Stimulated activated CD8-positive, alpha-beta memory T cell treated with anti-CD3 and anti-CD28 coated beads, Interleukin-7, amount 100 ng/mL, for 24 hours (primary cell): Measurements from ENCODE around the gene IRS2.
"Not testable (repeated sequence)": the region's sequence is repeated elsewhere in the genome, so short reads cannot be mapped to it uniquely, and the experiment has no call there.

Source experiments
- DNase-seq: peaks from one replicate; pipeline ENCODE4 v3.0.0-alpha.2; 2020; ENCODE audit warnings: low read depth

IRS2 gene

GRCh38 chr13:109755551-109755950 lies 30.8 kb downstream of the IRS2 start:
- no peak for DNase-seq

GRCh38 chr13:109751477-109751876 lies 34.9 kb downstream of the IRS2 start:
- no peak for DNase-seq

GRCh38 chr13:109750221-109750775 lies 36.1 kb downstream of the IRS2 start:
- no peak for DNase-seq

GRCh38 chr13:109749365-109749764 lies 37.0 kb downstream of the IRS2 start:
- DNase-seq, result no peak

GRCh38 chr13:109748677-109749076 lies 37.7 kb downstream of the IRS2 start:
- DNase-seq, result no peak

- no peak for DNase-seq
Observed at GRCh38 chr13:109747524-109747923, 38.9 kb downstream of the IRS2 start.

- no peak for DNase-seq
Observed at GRCh38 chr13:109746364-109746763, 40.0 kb downstream of the IRS2 start.

- no peak for DNase-seq
Observed at GRCh38 chr13:109745702-109746101, 40.7 kb downstream of the IRS2 start.

- DNase-seq, result no peak
Observed at GRCh38 chr13:109745060-109745459, 41.3 kb downstream of the IRS2 start.

- DNase-seq, result no peak
Observed at GRCh38 chr13:109744512-109745051, 41.8 kb downstream of the IRS2 start.

- no peak for DNase-seq
Observed at GRCh38 chr13:109743706-109744453, 42.5 kb downstream of the IRS2 start.

- no peak for DNase-seq
Observed at GRCh38 chr13:109741966-109742365, 44.4 kb downstream of the IRS2 start.

GRCh38 chr13:109740721-109741120 lies 45.7 kb downstream of the IRS2 start:
- no peak for DNase-seq

GRCh38 chr13:109740121-109740520 lies 46.3 kb downstream of the IRS2 start:
- no peak for DNase-seq

- DNase-seq, result no peak
Observed at GRCh38 chr13:109738298-109738746, 48.1 kb downstream of the IRS2 start.

- DNase-seq, result no peak
Observed at GRCh38 chr13:109737606-109738005, 48.8 kb downstream of the IRS2 start.

GRCh38 chr13:109737046-109737573 lies 49.3 kb downstream of the IRS2 start:
- no peak for DNase-seq

- DNase-seq, result no peak
Observed at GRCh38 chr13:109735436-109735966, 50.9 kb downstream of the IRS2 start.

GRCh38 chr13:109734002-109734785 lies 52.2 kb downstream of the IRS2 start:
- DNase-seq, result no peak

- no peak for DNase-seq
Observed at GRCh38 chr13:109733550-109733949, 52.8 kb downstream of the IRS2 start.

- DNase-seq, result not testable (repeated sequence)
Observed at GRCh38 chr13:109732470-109733170, 53.8 kb downstream of the IRS2 start.
